SK-N-DZ (cell line): ENCODE measurements around the gene PLA2G7.
"Not testable (repeated sequence)": the region's sequence is repeated elsewhere in the genome, so short reads cannot be mapped to it uniquely, and the experiment has no call there.

Source experiments
- DNase-seq: peaks from one replicate; pipeline ENCODE4 v3.0.0-alpha.2; 2015; ENCODE audit warnings: low spot score

The PLA2G7 gene

GRCh38 chr6:46748940-46749503 lies 13.8 kb upstream of the PLA2G7 start:
- no peak for DNase-seq

GRCh38 chr6:46746696-46747095 lies 11.5 kb upstream of the PLA2G7 start, which contains the start of gene ANKRD66:
TSS of gene ANKRD66 (plus strand) at chr6:46746933. CDS start at chr6:46751949, 5,016 bp downstream.
- no peak for DNase-seq

GRCh38 chr6:46745973-46746372 lies 10.8 kb upstream of the PLA2G7 start:
- DNase-seq, result no peak

DNA sequence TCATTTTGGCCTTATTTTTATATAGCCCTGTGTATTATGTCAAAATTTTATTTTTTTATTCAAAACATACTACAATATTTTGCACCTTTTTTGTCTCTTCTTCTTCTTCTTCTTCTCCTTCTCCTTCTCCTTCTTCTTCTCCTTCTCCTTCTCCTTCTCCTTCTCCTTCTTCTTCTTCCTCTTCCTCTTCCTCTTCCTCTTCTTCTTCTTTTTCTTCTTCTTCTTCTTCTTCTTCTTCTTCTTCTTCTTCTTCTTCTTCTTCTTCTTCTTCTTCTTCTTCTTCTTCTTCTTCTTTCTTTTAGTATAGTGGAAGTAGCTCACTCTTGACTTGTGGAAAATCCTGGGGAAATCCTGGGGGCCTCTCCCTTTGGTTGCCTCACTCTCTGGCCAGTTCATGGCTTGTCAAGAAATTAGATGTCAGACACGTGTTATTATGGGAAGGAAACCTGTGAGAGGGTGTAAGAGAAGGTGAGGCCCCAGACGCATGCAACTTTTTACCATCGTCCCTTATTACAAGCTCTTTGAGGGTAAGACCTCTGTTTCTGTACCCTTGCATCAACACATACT lies 9.1 kb upstream of the PLA2G7 start:
- DNase-seq, result not testable (repeated sequence)

DNA sequence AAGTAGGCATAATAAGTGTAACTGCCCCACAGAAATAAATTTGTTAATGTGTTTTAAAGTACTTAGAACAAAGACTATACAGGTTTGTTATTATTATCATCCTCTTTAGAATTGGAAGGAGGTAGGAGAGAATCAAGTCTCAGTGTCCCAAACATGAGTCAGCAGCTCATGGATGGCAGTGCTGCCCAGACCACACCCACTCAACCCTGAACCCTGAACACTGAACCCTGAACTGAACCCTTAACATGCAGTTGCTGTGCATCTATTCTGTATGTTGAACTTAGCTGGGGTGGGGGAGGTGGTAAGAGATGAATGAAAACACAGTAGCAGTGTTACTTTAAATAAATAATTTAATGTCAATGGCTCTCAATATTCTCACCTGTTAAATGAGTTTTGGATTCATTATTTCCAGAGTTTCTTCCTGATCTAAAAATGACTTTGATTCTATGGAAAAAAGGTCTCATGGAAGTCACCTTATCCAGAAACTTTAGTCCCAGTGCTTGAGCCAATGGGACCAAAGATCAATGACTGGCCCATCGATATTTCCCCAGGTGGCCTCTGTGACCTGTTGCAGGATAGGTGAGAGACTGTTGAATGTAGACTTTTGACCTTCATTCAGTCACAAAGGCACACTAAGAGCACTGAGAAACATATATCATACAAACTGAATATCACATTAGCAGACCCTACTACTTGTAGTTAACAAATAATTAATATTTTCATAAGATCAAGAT lies 8.4 kb upstream of the PLA2G7 start:
- DNase-seq, result no peak

- no peak for DNase-seq
Measured at GRCh38 chr6:46741910-46742309, 6.7 kb upstream of the PLA2G7 start.

DNA sequence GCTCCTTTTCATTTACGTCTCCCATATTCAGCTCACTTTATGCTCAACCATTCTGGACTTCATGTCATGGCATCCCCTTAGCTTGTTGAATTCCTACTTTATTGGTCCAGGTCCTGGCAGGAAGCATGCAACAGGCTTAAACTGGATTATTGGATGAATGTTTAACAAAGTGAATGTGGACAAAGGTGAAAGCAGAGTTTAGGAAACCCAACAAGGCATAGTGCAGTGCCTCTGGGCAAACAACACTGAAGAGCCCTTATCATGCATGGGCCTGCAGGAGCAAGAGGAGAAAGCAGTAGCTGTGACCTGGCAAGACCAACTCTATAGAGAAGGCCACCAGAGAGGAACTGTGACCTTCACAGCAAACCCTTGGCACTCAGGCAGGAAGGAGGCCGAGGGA lies 6.3 kb upstream of the PLA2G7 start:
- no peak for DNase-seq

DNA sequence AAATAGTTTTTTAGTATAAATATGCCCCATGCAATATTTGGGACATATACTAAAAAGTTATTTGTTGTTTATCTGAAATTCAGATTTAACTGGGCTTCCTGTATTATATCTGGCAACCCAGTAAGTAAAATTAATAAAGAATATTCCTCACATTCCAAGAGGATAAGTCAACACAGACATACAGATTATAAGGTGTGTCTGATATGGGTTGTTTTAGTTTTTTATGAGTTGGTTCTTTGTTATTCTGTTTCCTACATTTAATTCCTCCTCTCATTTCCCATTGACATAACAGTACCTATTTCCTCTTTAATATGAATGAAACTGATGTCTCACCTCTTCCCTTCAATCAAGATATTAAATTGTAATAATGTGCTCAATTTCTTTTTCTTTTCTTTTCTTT lies 1.7 kb upstream of the PLA2G7 start:
- no peak for DNase-seq

GRCh38 chr6:46735720-46736031 lies 501 bp upstream of the PLA2G7 start:
- no peak for DNase-seq

DNA sequence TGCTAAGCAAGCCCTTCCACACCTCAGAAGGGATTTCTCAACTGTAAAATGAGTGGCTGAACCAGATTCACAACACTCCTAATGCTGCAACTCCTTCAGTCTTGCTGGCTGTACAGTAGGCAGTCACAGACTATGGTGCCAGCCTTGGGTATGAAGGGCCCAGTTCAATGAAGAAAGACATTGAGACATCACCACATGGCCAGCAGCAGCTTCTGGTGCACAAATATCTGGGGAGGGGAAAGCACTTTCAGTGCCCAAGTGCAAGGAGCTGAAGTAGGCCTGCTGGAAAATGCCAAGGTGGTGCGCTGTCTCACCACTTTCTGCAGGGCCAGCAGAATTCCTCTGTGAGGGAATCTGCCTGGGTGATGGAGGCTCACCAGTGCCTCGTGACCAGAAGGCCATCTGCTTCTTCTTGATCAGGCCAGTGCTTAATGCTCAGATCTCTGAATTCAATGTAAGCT lies 1.8 kb downstream of the PLA2G7 start:
- no peak for DNase-seq

DNA sequence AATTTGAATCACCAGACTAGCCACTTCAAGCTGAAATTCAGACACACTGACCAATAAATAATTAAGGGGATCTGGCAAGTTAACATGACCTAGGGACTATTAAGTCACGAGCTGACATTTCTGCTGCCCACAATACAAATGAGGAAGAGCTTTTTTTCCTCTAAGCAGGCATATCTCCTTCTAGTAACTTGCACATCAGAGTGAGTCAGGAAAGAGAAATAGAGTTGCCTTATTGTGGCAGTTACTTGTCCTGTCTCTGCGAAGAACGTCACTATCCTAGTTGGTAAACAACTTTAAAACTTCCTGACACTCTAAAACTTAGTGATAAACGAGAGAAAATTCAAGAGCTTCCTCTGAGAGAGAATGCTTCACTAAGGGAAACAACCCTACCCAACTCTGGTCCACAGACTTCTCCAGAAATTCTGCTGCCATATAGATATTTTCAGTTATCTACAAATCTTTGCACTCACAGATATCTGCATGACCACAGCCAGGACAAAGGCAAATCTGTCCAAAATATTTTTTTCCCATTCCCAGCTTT lies 4.2 kb downstream of the PLA2G7 start:
- DNase-seq, result no peak

DNA sequence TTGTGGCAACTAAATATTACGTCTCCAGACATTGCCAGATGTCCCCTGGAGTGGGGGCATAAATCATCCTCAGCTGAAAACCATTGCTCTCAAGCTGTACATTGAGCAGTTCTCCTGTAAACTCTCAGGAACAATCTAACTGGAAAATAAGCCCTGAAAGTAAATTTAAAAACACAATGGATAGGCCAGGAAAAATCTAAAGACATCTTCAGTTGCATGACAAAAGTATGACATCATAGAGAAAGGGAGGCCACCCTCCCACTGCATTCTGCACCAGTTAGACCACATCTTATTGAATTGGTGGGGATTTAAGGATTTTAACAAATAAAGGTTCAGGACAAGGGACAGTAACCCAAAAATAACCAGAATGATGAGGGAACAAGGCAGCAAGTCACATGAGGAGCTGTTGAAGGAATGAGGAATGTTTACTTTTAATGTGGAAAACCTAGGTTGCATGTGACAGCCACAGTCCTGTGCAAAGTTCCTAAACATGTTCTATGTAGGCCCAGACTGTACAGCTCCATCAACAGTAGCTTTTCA lies 5.3 kb downstream of the PLA2G7 start:
- no peak for DNase-seq

GRCh38 chr6:46720401-46720800 lies 14.8 kb downstream of the PLA2G7 start:
- no peak for DNase-seq

GRCh38 chr6:46719099-46719498 lies 16.1 kb downstream of the PLA2G7 start:
- DNase-seq, result no peak

DNA sequence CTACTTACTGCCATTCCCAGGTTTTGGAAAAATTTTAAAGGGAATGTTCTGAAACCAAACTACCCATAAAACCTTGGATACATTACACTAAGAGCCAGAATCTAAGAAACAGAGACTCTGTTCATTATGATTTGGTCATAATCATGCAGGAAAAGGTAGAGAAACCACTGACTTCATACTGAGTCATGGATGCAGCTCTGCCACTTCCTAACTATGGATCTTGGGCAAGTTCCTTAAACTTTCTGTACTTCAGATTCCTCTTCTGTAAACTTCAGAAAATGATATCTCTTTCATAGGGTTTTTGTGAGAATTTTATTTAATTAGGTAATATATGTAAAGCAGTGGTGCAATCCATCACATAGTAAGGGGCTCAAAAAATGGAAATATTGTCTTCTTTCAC lies 20.0 kb downstream of the PLA2G7 start:
- no peak for DNase-seq

GRCh38 chr6:46711491-46711890 lies 23.7 kb downstream of the PLA2G7 start:
- no peak for DNase-seq

DNA sequence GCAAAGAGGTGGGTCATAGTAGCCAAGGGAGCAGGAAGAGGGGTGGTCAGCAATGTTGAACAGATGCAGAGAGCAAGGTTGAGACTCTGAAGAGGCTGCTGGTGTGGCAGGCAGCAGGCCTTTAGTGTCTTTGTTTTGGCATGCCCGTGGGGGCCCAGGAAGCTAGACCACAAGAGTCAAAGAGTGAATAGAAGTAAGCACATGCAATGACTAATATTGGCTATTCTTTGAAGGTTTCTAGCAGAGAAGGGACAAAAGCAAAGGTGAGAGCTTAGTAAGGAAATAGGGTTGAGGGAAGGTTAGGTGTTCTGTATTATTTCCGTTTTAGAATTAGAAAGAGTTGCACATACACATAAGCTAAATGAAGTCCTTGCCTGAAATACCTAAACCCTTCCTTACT lies 28.7 kb downstream of the PLA2G7 start:
- DNase-seq, result no peak

DNA sequence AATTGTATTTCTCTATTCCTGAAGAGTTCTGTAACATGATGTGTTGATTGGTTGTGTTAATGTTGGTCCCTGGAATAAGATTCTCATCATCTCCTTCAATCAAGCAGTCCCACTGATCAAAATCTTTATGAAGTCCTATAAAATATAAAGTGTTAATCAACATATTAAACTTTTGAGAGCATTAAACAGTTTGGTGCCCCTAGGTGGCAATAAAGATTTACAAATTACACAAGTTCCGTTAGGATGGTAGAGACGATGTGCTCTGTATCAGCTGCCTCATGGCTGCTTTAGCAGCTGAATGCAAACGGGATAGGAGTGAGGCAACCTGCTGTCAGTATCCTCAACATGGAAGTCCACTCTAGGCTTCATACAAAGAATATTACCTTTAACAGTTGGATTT lies 30.6 kb downstream of the PLA2G7 start:
- DNase-seq, result no peak

DNA sequence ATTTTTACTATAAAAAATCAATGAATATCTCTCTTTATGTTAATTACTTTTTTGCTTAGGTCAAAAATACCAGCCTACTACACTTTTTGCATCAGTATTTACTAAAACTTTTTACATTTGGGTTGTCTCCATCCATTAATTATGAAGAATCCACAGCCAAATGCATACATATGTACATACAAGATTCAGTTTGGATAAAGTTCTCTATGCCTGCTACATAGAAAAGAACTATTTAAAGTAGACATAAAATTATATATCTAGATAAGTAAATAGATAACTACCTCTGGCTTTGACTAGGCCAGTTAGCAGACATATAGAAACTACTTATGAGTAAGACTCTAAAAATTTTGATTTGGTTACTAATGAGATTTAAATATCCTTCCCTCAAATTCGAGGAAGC lies 35.2 kb downstream of the PLA2G7 start:
- no peak for DNase-seq

DNA sequence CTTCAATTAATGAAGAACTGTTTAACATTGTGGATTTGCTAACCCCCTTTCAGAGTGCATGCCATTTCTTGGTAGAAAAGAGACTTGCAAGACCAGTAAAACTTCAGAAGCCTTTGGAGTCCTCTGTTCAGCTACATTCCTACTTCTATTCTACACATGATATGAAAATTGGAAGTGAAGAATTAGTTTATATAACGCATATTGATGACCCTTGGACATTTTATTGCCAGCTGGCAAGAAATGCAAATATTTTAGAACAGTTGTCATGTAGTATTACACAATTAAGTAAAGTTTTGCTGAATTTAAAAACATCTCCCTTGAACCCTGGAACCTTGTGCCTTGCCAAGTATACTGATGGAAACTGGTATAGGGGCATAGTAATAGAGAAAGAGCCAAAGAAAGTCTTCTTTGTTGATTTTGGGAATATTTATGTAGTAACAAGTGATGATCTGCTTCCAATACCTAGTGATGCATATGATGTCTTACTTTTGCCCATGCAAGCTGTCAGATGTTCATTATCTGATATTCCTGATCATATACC lies 44.2 kb downstream of the PLA2G7 start:
- no peak for DNase-seq

GRCh38 chr6:46690141-46690755 lies 44.9 kb downstream of the PLA2G7 start:
- no peak for DNase-seq

GRCh38 chr6:46689657-46690056 lies 45.5 kb downstream of the PLA2G7 start:
- no peak for DNase-seq
